Esophagus squamous epithelium (tissue), 5 donors: Measurements from ENCODE around the gene PINLYP. TPM values are rescaled to one million over a fixed set of nuclear protein-coding genes. Genes with fewer than 3 reads are reported as not detected.
"Not testable (repeated sequence)": the region's sequence is repeated elsewhere in the genome, so short reads cannot be mapped to it uniquely, and the experiment has no call there.

Experiments used
- DNase-seq: peaks from one replicate; lab custom pipeline; 2025; lab: John Stamatoyannopoulos, UW
- H3K27ac ChIP-seq, 4 donors: fragments of 200-600 bp; sonication (generic); one replicate each; pipeline ENCODE4 v1.5.1; 2016 to 2019; ENCODE audit warnings: mild to moderate bottlenecking in 1 of 4
- H3K27me3 ChIP-seq, 4 donors: fragments of 200-600 bp; sonication (generic); 1 replicate in 3 of 4; 2 replicates in 1 of 4; pipeline versions ENCODE4 v1.5.1 to v1.6.0; 2017 to 2021; ENCODE audit warnings: antibody characterized with exemption in 1 of 4
- H3K36me3 ChIP-seq, 3 donors: fragments of 200-600 bp; sonication (generic); one replicate each; pipeline ENCODE4 v1.5.1; 2016 to 2019
- H3K4me1 ChIP-seq, 3 donors: fragments of 200-600 bp; sonication (generic); one replicate each; pipeline ENCODE4 v1.5.1; 2017 to 2019
- H3K4me3 ChIP-seq, 4 donors: fragments of 200-600 bp; sonication (generic); 1 replicate in 3 of 4; 2 replicates in 1 of 4; pipeline ENCODE4 v1.5.1; 2016 to 2019; ENCODE audit warnings: mild to moderate bottlenecking in 2 of 4, moderate library complexity in 1 of 4
- H3K9me3 ChIP-seq, 3 donors: fragments of 200-600 bp; sonication (generic); one replicate each; pipeline ENCODE4 v1.5.1; 2016 to 2019
- CTCF ChIP-seq, 6 experiments: fragments of 450-650 bp in 4 of 6; fragments of 200-600 bp in 2 of 6; sonication (generic) in 2 of 6; IDR thresholded peaks; one replicate each; pipeline ENCODE4 v1.5.1; 2016 to 2019; ENCODE audit warnings: antibody characterized with exemption in 6 of 6, mild to moderate bottlenecking in 4 of 6, moderate library complexity in 4 of 6
- POLR2A ChIP-seq, 4 donors: fragments of 450-650 bp; IDR thresholded peaks; one replicate each; pipeline ENCODE4 v1.6.1; 2017; ENCODE audit warnings: antibody characterized with exemption in 4 of 4, mild to moderate bottlenecking in 4 of 4, moderate library complexity in 3 of 4
- WGBS, 2 donors: methylation state at CpG; one replicate each; pipeline ENCODE4 v1.1.5; 2018; 5-methylcytosine and 5-hydroxymethylcytosine counted together
- intact Hi-C: fragments of 100-400 bp; cut with DNase I; formaldehyde crosslinking; loops from one replicate; pipeline ENCODE4 v1.15.0; 2022
- total RNA-seq, 4 donors: library from RNA; depleted of rRNA; stranded (reverse); fragments of >200 nt; gene quantifications; one replicate each; pipeline ENCODE4 v1.1.0, GENCODE V29; 2016
- donor health status: DM: yes; HTN: yes; CAD: no.

PINLYP gene
- total RNA-seq, 4 donors from 2014 or later, result 1.9 to 23.3 (median 9.3) TPM

GRCh38 chr19:43586346-43586745 is 10.7 kb downstream of the PINLYP start:
- no peak overlapping the region for H3K4me3 ChIP-seq
- 57 to 67% methylated on average over 2 of the region's 2 CpGs for WGBS, 2 donors
- peaks cover 0 to 48% (median 4%) of the 10 kb centered on the region in 3 donors for H3K36me3 ChIP-seq
- no peaks in the 10 kb centered on the region for H3K9me3 ChIP-seq
- H3K4me1 ChIP-seq, result peaks cover 0 to 7% (median 3%) of the 10 kb centered on the region in 3 donors
- H3K27ac ChIP-seq, result no peak overlapping the region
- no peaks in the 10 kb centered on the region for H3K27me3 ChIP-seq
- intact Hi-C loops, result no loop called here
- TF ChIP-seq CTCF (IDR thresholded peaks at IDR 0.05), result no peak
- no peak for TF ChIP-seq POLR2A (IDR thresholded peaks at IDR 0.05)
- no peak for DNase-seq

- intact Hi-C loops, H3K27ac ChIP-seq, H3K9me3 ChIP-seq, H3K27me3 ChIP-seq, DNase-seq, H3K4me1 ChIP-seq, H3K4me3 ChIP-seq: not testable (repeated sequence)
- H3K36me3 ChIP-seq, result peaks cover 0 to 55% (median 4%) of the 10 kb centered on the region in 3 donors
- WGBS, 2 donors, result 75 to 93% methylated on average over 3 of the region's 3 CpGs
These were observed 11.4 kb downstream of the PINLYP start for GRCh38 chr19:43587029-43587428.

GRCh38 chr19:43589277-43589676 is 13.7 kb downstream of the PINLYP start:
- no peak for TF ChIP-seq CTCF (IDR thresholded peaks at IDR 0.05)
- no peak for TF ChIP-seq POLR2A (IDR thresholded peaks at IDR 0.05)
- H3K36me3 ChIP-seq, result peaks cover 13 to 77% (median 16%) of the 10 kb centered on the region in 3 donors
- no peaks in the 10 kb centered on the region for H3K9me3 ChIP-seq
- H3K4me1 ChIP-seq, result peaks cover 2 to 15% (median 6%) of the 10 kb centered on the region in 3 donors
- H3K4me3 ChIP-seq, result no peak overlapping the region
- H3K27ac ChIP-seq, result no peak overlapping the region
- DNase-seq, result no peak
- intact Hi-C loops, result no loop called here
- 78 to 80% methylated on average over 5 of the region's 5 CpGs for WGBS, 2 donors
- no peaks in the 10 kb centered on the region for H3K27me3 ChIP-seq

GRCh38 chr19:43589678-43590077 is 14.1 kb downstream of the PINLYP start:
- Histone ChIP-seq H3K27ac (no peak overlapping the region), H3K36me3 (peaks cover 13 to 78% (median 16%) of the 10 kb centered on the region in 3 donors), H3K27me3 (no peaks in the 10 kb centered on the region), H3K9me3 (no peaks in the 10 kb centered on the region), H3K4me1 (peaks cover 6 to 19% (median 10%) of the 10 kb centered on the region in 3 donors), H3K4me3 (no peak overlapping the region)
- intact Hi-C loops, result loop anchor here (10.0 kb wide), 1 partner anchor 55 kb away; the partner anchor contains the start of gene ZNF575
- TF ChIP-seq POLR2A (IDR thresholded peaks at IDR 0.05) (no peak), CTCF (IDR thresholded peaks at IDR 0.05) (no peak)
- no peak for DNase-seq
- 71 to 76% methylated on average over 6 of the region's 6 CpGs for WGBS, 2 donors

GRCh38 chr19:43591904-43592772 is 16.5 kb downstream of the PINLYP start:
- TF ChIP-seq CTCF (IDR thresholded peaks at IDR 0.05), result no peak
- no peak for TF ChIP-seq POLR2A (IDR thresholded peaks at IDR 0.05)
- Histone ChIP-seq H3K27me3 (no peaks in the 10 kb centered on the region), H3K4me1 (peaks cover 19 to 38% (median 20%) of the 10 kb centered on the region in 3 donors), H3K9me3 (no peaks in the 10 kb centered on the region), H3K4me3 (no peak overlapping the region), H3K27ac (no peak overlapping the region), H3K36me3 (peaks cover 12 to 58% (median 13%) of the 10 kb centered on the region in 3 donors)
- WGBS, 2 donors, result 90 to 97% methylated on average over 14 to 23 of the region's 63 CpGs
- no peak for DNase-seq
- intact Hi-C loops, result loop anchor here (10.0 kb wide), 1 partner anchor 57 kb away; the partner anchor contains the start of gene ZNF575
